Neural progenitor cell (in vitro differentiated cells): ENCODE data around the gene SDK1.

Experiments
- CTCF ChIP-seq: fragments of 200-600 bp; sonication (generic); IDR thresholded peaks from 2 replicates; pipeline ENCODE4 v1.5.1; 2017; ENCODE audit warnings: antibody characterized with exemption, mild to moderate bottlenecking
- EZH2 ChIP-seq: fragments of 200-600 bp; sonication (generic); IDR thresholded peaks from 2 replicates; pipeline ENCODE4 v1.6.1; 2017; ENCODE audit warnings: antibody characterized with exemption, mild to moderate bottlenecking, moderate library complexity
- EZH2phosphoT487 ChIP-seq: fragments of 200-600 bp; sonication (generic); IDR thresholded peaks from 2 replicates; pipeline ENCODE4 v1.6.1; 2017; ENCODE audit warnings: antibody characterized with exemption

- TF ChIP-seq CTCF (no peak), EZH2 (no peak), EZH2phosphoT487 (no peak)
Observed at GRCh38 chr7:3436746-3437145, 135.7 kb downstream of the SDK1 start.
